WI38 (cell line): ENCODE results near the gene SEC24C.
"Not testable (repeated sequence)": the region's sequence is repeated elsewhere in the genome, so short reads cannot be mapped to it uniquely, and the experiment has no call there.

ENCODE experiments used
- H3K4me3 ChIP-seq: 2 replicates; pipeline ENCODE4 v1.5.1; 2011; ENCODE audit warnings: low read depth, mild to moderate bottlenecking, control low read depth, low read length
- TF ChIP-seq, protein P1 (sequence below): IDR thresholded peaks from 2 replicates; pipeline ENCODE4 v1.5.1; 2012; ENCODE audit warnings: low read depth, mild to moderate bottlenecking, control low read depth, low read length

The SEC24C gene

GRCh38 chr10:73743905-73744663 is at the start of gene SEC24C:
Gene SEC24C, plus strand, starts transcription at chr10:73744372. Its CDS starts 2,461 bp downstream, at chr10:73746833.
- peak within 1 kb of the TSS; percentile 98 for H3K4me3 ChIP-seq
- TF ChIP-seq, protein P1, sequence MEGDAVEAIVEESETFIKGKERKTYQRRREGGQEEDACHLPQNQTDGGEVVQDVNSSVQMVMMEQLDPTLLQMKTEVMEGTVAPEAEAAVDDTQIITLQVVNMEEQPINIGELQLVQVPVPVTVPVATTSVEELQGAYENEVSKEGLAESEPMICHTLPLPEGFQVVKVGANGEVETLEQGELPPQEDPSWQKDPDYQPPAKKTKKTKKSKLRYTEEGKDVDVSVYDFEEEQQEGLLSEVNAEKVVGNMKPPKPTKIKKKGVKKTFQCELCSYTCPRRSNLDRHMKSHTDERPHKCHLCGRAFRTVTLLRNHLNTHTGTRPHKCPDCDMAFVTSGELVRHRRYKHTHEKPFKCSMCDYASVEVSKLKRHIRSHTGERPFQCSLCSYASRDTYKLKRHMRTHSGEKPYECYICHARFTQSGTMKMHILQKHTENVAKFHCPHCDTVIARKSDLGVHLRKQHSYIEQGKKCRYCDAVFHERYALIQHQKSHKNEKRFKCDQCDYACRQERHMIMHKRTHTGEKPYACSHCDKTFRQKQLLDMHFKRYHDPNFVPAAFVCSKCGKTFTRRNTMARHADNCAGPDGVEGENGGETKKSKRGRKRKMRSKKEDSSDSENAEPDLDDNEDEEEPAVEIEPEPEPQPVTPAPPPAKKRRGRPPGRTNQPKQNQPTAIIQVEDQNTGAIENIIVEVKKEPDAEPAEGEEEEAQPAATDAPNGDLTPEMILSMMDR: no peak

DNA sequence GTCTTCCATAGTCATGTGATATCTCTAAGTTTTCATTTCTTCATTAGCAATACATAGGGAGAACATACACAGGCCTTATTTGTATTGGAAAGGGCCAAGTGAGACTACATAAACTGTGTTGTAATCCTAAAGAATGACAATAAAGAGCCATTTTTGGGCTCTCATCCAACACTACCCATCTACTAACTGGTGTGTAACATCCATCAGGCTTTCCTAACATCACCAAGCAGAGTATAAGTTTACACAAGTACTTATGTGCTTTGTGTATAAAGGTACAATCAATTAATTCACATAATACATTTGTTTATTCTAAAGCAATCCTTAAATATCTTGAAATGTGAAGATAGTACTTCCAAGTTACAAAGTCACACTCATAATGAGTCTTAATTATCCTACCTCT is 48.9 kb upstream of the SEC24C start:
- not testable (repeated sequence) for H3K4me3 ChIP-seq

DNA sequence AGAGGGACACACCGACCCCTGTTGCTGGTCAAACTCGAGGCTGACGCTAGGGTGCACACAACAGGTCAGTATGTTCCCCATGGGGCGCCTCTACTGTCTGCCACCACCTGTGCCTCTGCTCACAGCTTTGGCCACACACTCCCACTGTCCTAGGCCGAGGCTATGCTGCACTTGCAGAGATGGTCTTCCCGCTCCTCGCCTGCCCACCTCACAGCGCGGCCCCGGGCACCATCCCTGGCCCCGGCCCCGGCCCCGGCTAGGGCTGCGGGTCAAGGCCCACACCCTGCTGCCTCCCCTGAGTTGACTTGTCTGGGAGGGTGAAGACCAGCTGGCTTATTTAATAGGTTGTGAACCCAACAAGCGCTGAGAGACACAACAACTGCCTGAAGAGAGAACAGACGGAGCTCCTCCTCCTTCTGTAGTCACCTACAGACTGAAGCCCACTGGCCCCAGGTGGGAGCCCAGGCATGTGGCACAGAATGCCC is 46.5 kb upstream of the SEC24C start, which contains the start of gene AGAP5:
Gene AGAP5, minus strand, starts transcription at position 435 of the 485 bp plus-strand sequence. Its CDS starts 354 bp downstream, at position 81.
- H3K4me3 ChIP-seq: not testable (repeated sequence)

GRCh38 chr10:73698819-73699218 is 45.4 kb upstream of the SEC24C start:
- H3K4me3 ChIP-seq: not testable (repeated sequence)

DNA sequence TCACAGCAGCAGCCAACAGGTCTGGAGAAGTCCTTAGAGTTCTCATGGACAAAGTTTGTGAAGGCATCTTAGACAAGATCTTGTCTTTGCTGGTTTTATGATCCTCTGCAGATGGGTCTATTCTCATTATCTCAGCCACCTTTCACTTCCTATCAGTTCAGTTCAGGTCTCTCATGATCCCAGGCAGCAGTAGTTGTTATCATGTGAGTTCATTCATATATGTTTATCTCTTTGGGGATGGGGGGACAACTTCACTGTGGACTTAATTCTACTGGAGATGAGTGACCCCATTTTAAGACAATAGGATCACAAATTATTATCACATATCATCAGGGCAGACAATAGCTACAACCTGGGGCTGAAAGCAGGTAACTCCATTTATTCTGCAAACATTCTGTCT is 40.2 kb upstream of the SEC24C start:
- H3K4me3 ChIP-seq: not testable (repeated sequence)

GRCh38 chr10:73705506-73706072 is 38.6 kb upstream of the SEC24C start:
- H3K4me3 ChIP-seq: not testable (repeated sequence)

GRCh38 chr10:73706488-73706887 is 37.7 kb upstream of the SEC24C start:
- H3K4me3 ChIP-seq: not testable (repeated sequence)

DNA sequence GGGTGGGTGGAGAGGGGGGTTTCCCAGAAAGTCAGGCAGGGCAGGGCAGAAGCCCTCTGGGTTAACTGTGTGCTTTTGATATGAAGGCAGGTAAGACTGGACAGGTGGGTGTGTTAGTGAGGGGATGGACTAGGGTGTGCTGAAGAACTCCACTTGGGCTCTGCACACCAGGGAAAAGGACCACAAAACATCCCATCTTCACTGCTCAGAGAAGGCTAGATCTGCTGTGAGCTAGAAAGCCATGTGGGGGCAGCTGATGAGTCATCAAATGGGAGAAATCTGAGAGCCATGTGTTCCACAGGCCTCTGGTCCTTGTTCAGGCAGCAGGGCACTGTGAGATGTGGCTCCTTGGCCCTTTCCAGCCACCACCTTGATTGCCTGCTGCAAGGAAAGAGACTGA is 36.5 kb upstream of the SEC24C start:
- not testable (repeated sequence) for H3K4me3 ChIP-seq

DNA sequence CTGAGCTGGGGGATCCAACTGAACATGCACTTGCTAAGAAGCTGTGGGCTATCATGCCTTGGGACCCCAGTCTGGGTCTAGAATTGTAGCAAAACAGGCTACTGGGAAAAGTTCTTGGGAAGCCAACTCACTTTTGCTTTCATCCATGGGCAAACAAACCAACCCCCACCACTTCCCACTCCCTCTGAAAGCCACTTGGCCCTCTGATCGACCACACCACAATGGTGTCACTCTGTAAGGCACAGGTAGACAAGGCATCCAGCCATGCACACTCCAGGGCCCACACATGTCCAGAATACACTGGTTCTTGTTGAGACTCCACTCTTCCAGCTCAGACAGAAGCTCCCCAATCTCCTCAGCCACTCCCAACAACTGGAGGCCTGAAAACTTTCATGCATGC is 36.0 kb upstream of the SEC24C start:
- not testable (repeated sequence) for H3K4me3 ChIP-seq

- H3K4me3 ChIP-seq: not testable (repeated sequence)
Measured at GRCh38 chr10:73711683-73712082, 32.5 kb upstream of the SEC24C start.

GRCh38 chr10:73713912-73714311 is 30.3 kb upstream of the SEC24C start:
- not testable (repeated sequence) for H3K4me3 ChIP-seq

DNA sequence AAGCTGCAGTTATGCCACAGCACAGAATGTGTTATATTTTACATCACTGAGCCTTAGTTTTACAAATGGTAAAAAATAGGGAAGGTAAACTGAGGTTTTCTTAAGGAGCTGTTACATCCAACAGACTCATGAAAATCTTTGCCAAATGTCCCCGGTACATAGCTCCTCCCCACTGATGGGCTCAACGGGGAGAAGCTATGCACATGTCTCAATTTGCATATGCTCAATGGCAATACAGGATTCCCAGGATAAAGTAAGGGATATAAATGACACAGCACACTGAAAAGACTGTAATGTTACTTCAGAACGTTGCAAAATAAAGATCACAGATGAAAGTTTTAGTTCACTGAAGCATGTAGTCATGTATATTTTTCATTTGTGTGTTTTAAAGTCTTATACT is 29.7 kb upstream of the SEC24C start:
- not testable (repeated sequence) for H3K4me3 ChIP-seq

- H3K4me3 ChIP-seq: not testable (repeated sequence)
Measured at GRCh38 chr10:73715179-73716156, 28.7 kb upstream of the SEC24C start.

DNA sequence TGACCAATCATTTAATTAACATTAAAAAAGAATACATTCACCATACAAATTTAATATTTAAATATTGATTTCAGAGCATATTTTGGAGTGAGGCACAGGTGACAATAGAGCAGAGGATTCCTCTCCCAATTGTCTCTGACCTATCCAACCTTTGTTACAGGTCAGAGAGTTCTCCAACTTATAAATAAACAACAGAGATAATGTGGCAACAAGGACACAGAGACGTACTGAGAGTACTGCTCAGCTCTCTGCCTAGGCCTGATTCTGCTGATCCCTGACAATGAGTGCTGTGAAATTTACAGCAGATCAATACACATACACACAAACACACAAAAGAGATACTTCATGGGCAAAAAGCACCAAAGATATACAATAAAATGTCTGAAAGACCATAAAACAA is 27.9 kb upstream of the SEC24C start:
- H3K4me3 ChIP-seq: no peak overlapping the region
- TF ChIP-seq, protein P1: no peak
